ENCODE results near the gene NRG3.

DNA sequence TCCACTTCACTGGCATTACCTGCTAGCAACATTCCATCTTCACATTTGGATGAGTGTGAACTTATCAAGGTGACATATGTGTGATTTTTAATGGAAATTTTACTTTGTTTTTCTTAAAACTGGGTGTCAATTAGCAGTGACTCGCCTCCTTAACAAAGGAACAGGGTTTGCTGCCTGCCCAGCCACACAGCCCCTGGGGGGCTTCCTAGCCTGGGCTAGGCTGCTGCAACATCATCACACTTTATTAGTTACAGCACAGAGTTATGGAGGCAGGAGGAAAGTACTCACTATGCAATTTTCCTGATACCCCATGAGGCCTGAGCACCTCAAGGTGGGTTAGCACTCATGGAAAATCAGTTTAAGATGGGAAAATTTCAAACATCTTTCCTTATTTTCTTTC lies 861.3 kb downstream of the NRG3 start:
- no peak for TF ChIP-seq POLR2A (IDR thresholded peaks at IDR 0.05)
- TF ChIP-seq, protein P1, sequence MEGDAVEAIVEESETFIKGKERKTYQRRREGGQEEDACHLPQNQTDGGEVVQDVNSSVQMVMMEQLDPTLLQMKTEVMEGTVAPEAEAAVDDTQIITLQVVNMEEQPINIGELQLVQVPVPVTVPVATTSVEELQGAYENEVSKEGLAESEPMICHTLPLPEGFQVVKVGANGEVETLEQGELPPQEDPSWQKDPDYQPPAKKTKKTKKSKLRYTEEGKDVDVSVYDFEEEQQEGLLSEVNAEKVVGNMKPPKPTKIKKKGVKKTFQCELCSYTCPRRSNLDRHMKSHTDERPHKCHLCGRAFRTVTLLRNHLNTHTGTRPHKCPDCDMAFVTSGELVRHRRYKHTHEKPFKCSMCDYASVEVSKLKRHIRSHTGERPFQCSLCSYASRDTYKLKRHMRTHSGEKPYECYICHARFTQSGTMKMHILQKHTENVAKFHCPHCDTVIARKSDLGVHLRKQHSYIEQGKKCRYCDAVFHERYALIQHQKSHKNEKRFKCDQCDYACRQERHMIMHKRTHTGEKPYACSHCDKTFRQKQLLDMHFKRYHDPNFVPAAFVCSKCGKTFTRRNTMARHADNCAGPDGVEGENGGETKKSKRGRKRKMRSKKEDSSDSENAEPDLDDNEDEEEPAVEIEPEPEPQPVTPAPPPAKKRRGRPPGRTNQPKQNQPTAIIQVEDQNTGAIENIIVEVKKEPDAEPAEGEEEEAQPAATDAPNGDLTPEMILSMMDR (IDR thresholded peaks at IDR 0.05), result no peak

Measured in testis (tissue), 2 donors.